H1 (cell line): ENCODE data around the gene ATG5. TPM values are rescaled to one million over a fixed set of nuclear protein-coding genes. Genes with fewer than 3 reads are reported as not detected.

Experiments
- CTCF ChIA-PET: fragments of 300-600 bp; sonication (Branson Sonifier 250); formaldehyde crosslinking; loops from one replicate; lab custom pipeline; 2021; ENCODE audit not compliant: partially characterized antibody; lab: Charles Lee
- POLR2A ChIA-PET: fragments of 300-600 bp; sonication (Branson Sonifier 250); formaldehyde crosslinking; loops from one replicate; lab custom pipeline; 2021; ENCODE audit warnings: inconsistent platforms; ENCODE audit not compliant: partially characterized antibody; lab: Charles Lee
- DNase-seq, 2 experiments: peaks; one replicate each; pipeline versions ENCODE4 v3.0.0 to v3.0.0-alpha.2; 2010 to 2022; ENCODE audit warnings: low spot score in 2 of 2, low read depth in 1 of 2, mixed read lengths in 1 of 2
- FAIRE-seq: peaks from 2 replicates; lab custom pipeline; 2011; peaks lifted over from hg19 to GRCh38; lab: Jason Lieb, UNC
- H2AFZ ChIP-seq: 2 replicates; pipeline ENCODE4 v1.8.1; 2012; ENCODE audit warnings: low read length, inconsistent platforms
- H2AK5ac ChIP-seq: 2 replicates; pipeline ENCODE4 v1.6.1; 2013; ENCODE audit warnings: low read depth, low read length
- H2BK120ac ChIP-seq: replicated peaks from 2 replicates; pipeline ENCODE3; 2013; ENCODE audit warnings: low read depth, low read length, inconsistent platforms
- H2BK12ac ChIP-seq: 2 replicates; pipeline ENCODE4 v1.6.1; 2013; ENCODE audit warnings: low read depth, low read length
- H2BK15ac ChIP-seq: 2 replicates; pipeline ENCODE4 v1.6.1; 2013; ENCODE audit warnings: low read length
- H2BK20ac ChIP-seq: 2 replicates; pipeline ENCODE4 v1.6.1; 2013; ENCODE audit warnings: low read length
- H2BK5ac ChIP-seq: 2 replicates; pipeline ENCODE4 v1.6.1; 2013; ENCODE audit warnings: low read depth, low read length
- H3K14ac ChIP-seq: 2 replicates; pipeline ENCODE4 v1.6.1; 2013; ENCODE audit warnings: inconsistent platforms; ENCODE audit not compliant: insufficient read length
- H3K18ac ChIP-seq: 2 replicates; pipeline ENCODE4 v1.6.1; 2013; ENCODE audit warnings: low read length; ENCODE audit errors: extremely low read depth
- H3K23ac ChIP-seq: 2 replicates; pipeline ENCODE4 v1.6.1; 2013; ENCODE audit warnings: inconsistent platforms; ENCODE audit not compliant: insufficient read length
- H3K23me2 ChIP-seq: 2 replicates; pipeline ENCODE4 v1.6.1; 2013; ENCODE audit warnings: low read depth, low read length
- H3K27ac ChIP-seq: 2 replicates; pipeline ENCODE4 v1.6.1; 2011; ENCODE audit warnings: low read depth, low read length, inconsistent platforms
- H3K27me3 ChIP-seq, 4 experiments: replicated peaks in 1 of 4; 1 replicate in 1 of 4; 2 replicates in 3 of 4; pipeline versions ENCODE4 v1.6.1 to v1.8.1; 2011 to 2013; ENCODE audit warnings: low read length in 3 of 4, mild to moderate bottlenecking in 3 of 4, inconsistent platforms in 2 of 4, mixed read lengths in 2 of 4, moderate library complexity in 1 of 4; ENCODE audit not compliant: control insufficient read depth in 3 of 4, insufficient read depth in 3 of 4; ENCODE audit errors: extremely low read depth in 1 of 4
- H3K36me3 ChIP-seq, 4 experiments: 2 replicates each; pipeline versions ENCODE4 v1.6.1 to v1.8.1; 2011 to 2013; ENCODE audit warnings: mild to moderate bottlenecking in 4 of 4, low read length in 3 of 4, moderate library complexity in 2 of 4, control low read depth in 1 of 4, inconsistent platforms in 1 of 4; ENCODE audit not compliant: insufficient read depth in 4 of 4, control insufficient read depth in 2 of 4
- H3K4ac ChIP-seq: replicated peaks from 2 replicates; pipeline ENCODE3; 2013; ENCODE audit warnings: low read length, low read depth, mixed read lengths, inconsistent platforms; ENCODE audit not compliant: insufficient read length
- H3K4me1 ChIP-seq, 4 experiments: replicated peaks in 1 of 4; 1 replicate in 1 of 4; 2 replicates in 3 of 4; pipeline versions ENCODE4 v1.6.1 to v1.8.1; 2011 to 2013; ENCODE audit warnings: low read length in 3 of 4, inconsistent platforms in 2 of 4, mixed read lengths in 1 of 4; ENCODE audit not compliant: insufficient read depth in 4 of 4, control insufficient read depth in 3 of 4
- H3K4me2 ChIP-seq, 2 experiments: 2 replicates each; pipeline versions ENCODE4 v1.6.1 to v1.8.1; 2011 to 2013; ENCODE audit warnings: low read depth in 2 of 2, low read length in 2 of 2, control low read depth in 1 of 2, inconsistent platforms in 1 of 2, mild to moderate bottlenecking in 1 of 2; ENCODE audit not compliant: insufficient read depth in 1 of 2
- H3K4me3 ChIP-seq, 4 experiments: fragments of 200-600, 300-600 bp in 1 of 4; sonication (generic), shearing (Covaris generic), sonication (Bioruptor Twin) in 1 of 4; 2 replicates each; pipeline versions ENCODE4 v1.5.1 to v1.8.1; 2011 to 2016; ENCODE audit warnings: low read length in 4 of 4, low read depth in 3 of 4, control low read depth in 2 of 4, inconsistent platforms in 2 of 4, mild to moderate bottlenecking in 2 of 4, mixed read lengths in 1 of 4, moderate library complexity in 1 of 4; ENCODE audit not compliant: insufficient read depth in 2 of 4; ENCODE audit errors: extremely low read depth in 1 of 4
- H3K56ac ChIP-seq: replicated peaks from 2 replicates; pipeline ENCODE3; 2013; ENCODE audit warnings: low read depth, mild to moderate bottlenecking, mixed read lengths, low read length, inconsistent platforms; ENCODE audit not compliant: insufficient read length
- H3K79me1 ChIP-seq: 2 replicates; pipeline ENCODE4 v1.6.1; 2013; ENCODE audit warnings: low read depth, low read length, control low read depth
- H3K79me2 ChIP-seq, 2 experiments: 2 replicates each; pipeline versions ENCODE4 v1.6.1 to v1.8.1; 2012 to 2013; ENCODE audit warnings: low read length in 2 of 2, mild to moderate bottlenecking in 2 of 2, inconsistent platforms in 1 of 2; ENCODE audit not compliant: insufficient read depth in 2 of 2, control insufficient read depth in 1 of 2
- H3K9ac ChIP-seq, 4 experiments: replicated peaks in 1 of 4; 1 replicate in 1 of 4; 2 replicates in 3 of 4; pipeline versions ENCODE4 v1.6.1 to v1.8.1; 2011 to 2013; ENCODE audit warnings: low read depth in 3 of 4, low read length in 3 of 4, control low read depth in 2 of 4, mild to moderate bottlenecking in 2 of 4, moderate library complexity in 2 of 4, inconsistent platforms in 1 of 4; ENCODE audit errors: extremely low read depth in 1 of 4
- H3K9me3 ChIP-seq, 2 experiments: 2 replicates each; pipeline versions ENCODE4 v1.6.1 to v1.8.1; 2012 to 2013; ENCODE audit warnings: mild to moderate bottlenecking in 2 of 2, moderate library complexity in 2 of 2, control low read depth in 1 of 2, inconsistent platforms in 1 of 2, low read depth in 1 of 2, low read length in 1 of 2, mixed read lengths in 1 of 2; ENCODE audit not compliant: insufficient read depth in 2 of 2
- H4K20me1 ChIP-seq, 2 experiments: replicated peaks in 1 of 2; 2 replicates each; pipeline versions ENCODE3 to v1.8.1; 2011 to 2013; ENCODE audit warnings: inconsistent platforms in 2 of 2, low read length in 2 of 2, mild to moderate bottlenecking in 1 of 2; ENCODE audit not compliant: insufficient read depth in 2 of 2, control insufficient read depth in 1 of 2
- H4K5ac ChIP-seq: 2 replicates; pipeline ENCODE4 v1.6.1; 2013; ENCODE audit warnings: low read length, low read depth, mixed read lengths, inconsistent platforms; ENCODE audit not compliant: insufficient read length
- H4K8ac ChIP-seq: 2 replicates; pipeline ENCODE4 v1.8.0; 2013; ENCODE audit warnings: mild to moderate bottlenecking, moderate library complexity, low read length, inconsistent platforms; ENCODE audit not compliant: insufficient read depth; ENCODE audit errors: extremely low read depth
- H4K91ac ChIP-seq: replicated peaks from 2 replicates; pipeline ENCODE3; 2013; ENCODE audit warnings: low read length, mixed read lengths, inconsistent platforms; ENCODE audit not compliant: insufficient read length
- CBX8 ChIP-seq: fragments of 300-800, 300-1000 bp; sonication (generic); IDR thresholded peaks from 2 replicates; pipeline ENCODE4 v1.7.1; 2016; ENCODE audit warnings: low read depth, low read length, borderline replicate concordance
- TEAD4 ChIP-seq: IDR thresholded peaks from 2 replicates; pipeline ENCODE4 v1.6.1; 2012; ENCODE audit warnings: low read depth, low read length, inconsistent platforms, mixed read lengths
- WGBS, 2 experiments: shearing (Covaris generic) in 1 of 2; methylation state at CpG; one replicate each; pipeline versions ENCODE4 v1.1.6 to v1.1.7; 2013 to 2015; ENCODE audit warnings: low lambda C conversion rate in 2 of 2, mixed read lengths in 2 of 2, inconsistent platforms in 1 of 2, low coverage in 1 of 2, missing lambda C conversion rate in 1 of 2; ENCODE audit not compliant: insufficient replicate concordance in 2 of 2, insufficient coverage in 1 of 2, insufficient read length in 1 of 2; ENCODE audit errors: extremely low coverage in 1 of 2, missing lambda C conversion rate in 1 of 2; 5-methylcytosine and 5-hydroxymethylcytosine counted together
- polyA plus RNA-seq, 7 experiments: library from polyadenylated mRNA; depleted of rRNA in 3 of 7; stranded (reverse) in 5 of 7; unstranded in 2 of 7; fragments of >200 nt in 5 of 7; fragments of 200-250 nt in 2 of 7; gene quantifications; 1 replicate in 5 of 7; 2 replicates in 1 of 7; 4 replicates in 1 of 7; pipeline versions ENCODE4 v1.2.1 to v1.2.3, GENCODE V29; 2011 to 2013; ENCODE audit warnings: missing spikeins in 2 of 7, mixed read lengths in 2 of 7
- total RNA-seq: library from RNA; stranded (reverse); fragmentation: NEBNext Ultra II Directional; extraction: Animal tissue kit (Norgen Biotek cat#: 25700); gene quantifications from 2 replicates; pipeline ENCODE4 v1.2.1, GENCODE V29; 2021

Gene ATG5
- total and polyA plus RNA-seq, 2 of the 8 experiments (the other 6 are each of a cell fraction or from before 2014, with no cell fraction given), result 18.2 to 39.0 TPM

GRCh38 chr6:106146852-106147351, 178.7 kb downstream of the ATG5 start:
- 96% methylated on average over 2 of the region's 2 CpGs; no CpG with 5 or more reads in 1 of the 2 experiments for WGBS, 2 experiments
- Histone ChIP-seq H3K9me3 (no peaks in the 10 kb centered on the region), H4K91ac (no peak overlapping the region), H3K4me2 (no peak overlapping the region), H2BK12ac (no peak overlapping the region), H3K14ac (no peak overlapping the region), H3K23me2 (peaks cover 3% of the 10 kb centered on the region; the same call in 1 of the 2 replicates), H2BK5ac (no peak overlapping the region), H3K27me3 (no peaks in the 10 kb centered on the region), H3K79me2 (no peaks in the 10 kb centered on the region), H2AFZ (no peak overlapping the region), H4K5ac (no peak overlapping the region), H3K23ac (no peak overlapping the region), H3K79me1 (no peaks in the 10 kb centered on the region), H2AK5ac (no peak overlapping the region), H3K4ac (no peak overlapping the region), H3K36me3 (no peaks in the 10 kb centered on the region), H3K27ac (no peak overlapping the region), H2BK120ac (no peak overlapping the region), H3K4me1 (peaks cover 0 to 8% (median 7%) of the 10 kb centered on the region in 4 experiments; a peak in 4 of 7 replicates), H3K18ac (no peak overlapping the region), H4K20me1 (no peaks in the 10 kb centered on the region), H2BK15ac (no peak overlapping the region), H4K8ac (no peak overlapping the region), H2BK20ac (no peak overlapping the region), H3K4me3 (no peak overlapping the region), H3K56ac (no peak overlapping the region), H3K9ac (no peak overlapping the region)
- FAIRE-seq (no peak), DNase-seq (no peak)
- no peak for TF ChIP-seq TEAD4
- no peak for TF ChIP-seq CBX8
- ChIA-PET CTCF (interaction anchor here (0.8 to 1.6 kb wide), 5 partner anchors 8 to 28 kb away, joined by 3 to 6 read pairs (median 4); no protein-coding TSS in a partner anchor), POLR2A (interaction anchor here (0.7 kb wide), 1 partner anchor 21 kb away, joined by 3 read pairs; no protein-coding TSS in a partner anchor)
